Measurements from ENCODE around the gene EEIG2.

GRCh38 chr1:108595507-108595906 is 35.6 kb downstream of the EEIG2 start:
- TF ChIP-seq CEBPB (IDR thresholded peaks at IDR 0.05) (no peak), CTCF (IDR thresholded peaks at IDR 0.05) (no peak), REST (IDR thresholded peaks at IDR 0.05) (no peak), HMGXB4 (CRISPR knock-in tag; IDR thresholded peaks at IDR 0.05; ENCODE audit: borderline replicate concordance) (no peak), SMC3 (IDR thresholded peaks at IDR 0.05) (no peak), RCOR1 (IDR thresholded peaks at IDR 0.05; ENCODE audit: low read depth, low read length) (no peak), MAFK (IDR thresholded peaks at IDR 0.05; ENCODE audit: partially characterized antibody) (no peak)
